Erythroblast (primary cell): Measurements from ENCODE around the gene CHID1.

Experiments
- DNase-seq, 2 experiments: peaks; one replicate each; lab custom pipeline; 2025; lab: John Stamatoyannopoulos, UW
- GATA1 ChIP-seq: IDR thresholded peaks from 2 replicates; pipeline ENCODE4 v1.6.1; 2011; ENCODE audit warnings: low read depth, mild to moderate bottlenecking, control low read depth, low read length, moderate library complexity
- POLR2A ChIP-seq: IDR thresholded peaks from 2 replicates; pipeline ENCODE4 v1.6.1; 2011; ENCODE audit warnings: mild to moderate bottlenecking, low read length

CHID1 gene

DNA sequence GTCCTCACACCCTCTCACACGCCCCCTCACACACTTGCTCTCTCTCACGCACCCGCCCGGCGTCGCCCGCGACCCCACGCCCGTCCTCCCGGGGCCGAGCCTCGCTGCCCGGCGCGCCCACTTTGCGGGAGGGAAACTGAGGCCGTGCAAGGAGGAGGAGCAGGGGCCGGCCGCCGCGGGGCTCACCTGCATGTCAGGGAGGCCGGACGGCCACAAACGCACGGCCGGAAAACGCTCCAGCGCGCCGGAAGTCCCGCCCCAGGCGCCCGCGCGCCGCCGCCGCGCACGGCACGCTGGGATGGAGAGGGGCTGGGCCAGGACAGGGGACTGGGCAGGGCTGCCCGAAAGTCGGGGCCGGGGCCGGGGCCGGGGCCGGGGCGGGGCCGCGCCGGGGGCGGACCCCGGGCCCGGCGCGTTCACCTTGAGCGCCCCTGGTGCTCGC lies at the start of gene CHID1:
CHID1 (minus strand) TSS at position 222 of the 442 bp plus-strand sequence. CDS start 5,994 bp downstream, outside the sequence.
- peak; percentile 87 to 91 for DNase-seq
- TF ChIP-seq GATA1, result no peak
- peak; percentile 55 for TF ChIP-seq POLR2A

DNA sequence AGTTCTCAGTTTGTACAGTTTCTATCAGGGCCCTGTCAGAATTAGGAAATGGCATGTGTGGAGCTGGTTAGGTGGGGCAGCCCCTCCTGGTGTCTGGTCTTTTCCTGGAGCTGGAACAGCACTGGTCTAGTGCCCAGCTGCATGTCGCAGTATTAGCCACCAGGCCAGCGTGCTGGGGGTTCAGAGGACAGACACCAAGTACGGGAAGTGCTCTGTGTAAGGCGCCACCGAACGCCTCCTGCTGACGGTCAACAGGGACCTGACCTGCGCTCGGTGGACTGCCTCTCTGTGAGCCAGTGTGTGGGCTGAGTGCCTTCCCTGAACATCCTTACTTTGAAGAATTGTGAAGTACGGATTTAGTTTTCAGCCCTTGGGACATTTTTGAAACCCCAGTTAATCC lies 49.0 kb upstream of the CHID1 start:
- no peak for DNase-seq
- no peak for TF ChIP-seq GATA1
- TF ChIP-seq POLR2A, result no peak

DNA sequence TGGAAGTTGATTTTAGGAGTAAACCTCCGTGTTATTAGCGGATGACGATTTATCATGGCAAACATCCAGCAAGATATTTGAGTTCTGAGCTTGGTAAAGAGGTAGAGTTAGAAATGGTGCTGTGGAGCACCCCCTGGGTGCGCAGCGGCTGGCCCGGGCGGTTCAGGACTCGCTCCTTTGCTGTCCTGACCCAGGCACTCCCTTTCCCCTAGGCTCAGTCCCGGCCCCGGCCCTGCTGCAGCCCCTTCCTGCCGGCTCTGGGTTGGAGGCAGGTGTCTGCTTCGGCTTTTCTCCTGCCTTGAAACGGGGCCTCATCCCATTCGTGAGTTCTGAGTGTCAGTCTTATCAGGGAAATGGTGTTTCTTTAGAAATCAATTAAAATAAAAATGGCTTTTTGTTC lies 48.4 kb upstream of the CHID1 start:
- TF ChIP-seq GATA1 (no peak), POLR2A (no peak)
- DNase-seq, result no peak

DNA sequence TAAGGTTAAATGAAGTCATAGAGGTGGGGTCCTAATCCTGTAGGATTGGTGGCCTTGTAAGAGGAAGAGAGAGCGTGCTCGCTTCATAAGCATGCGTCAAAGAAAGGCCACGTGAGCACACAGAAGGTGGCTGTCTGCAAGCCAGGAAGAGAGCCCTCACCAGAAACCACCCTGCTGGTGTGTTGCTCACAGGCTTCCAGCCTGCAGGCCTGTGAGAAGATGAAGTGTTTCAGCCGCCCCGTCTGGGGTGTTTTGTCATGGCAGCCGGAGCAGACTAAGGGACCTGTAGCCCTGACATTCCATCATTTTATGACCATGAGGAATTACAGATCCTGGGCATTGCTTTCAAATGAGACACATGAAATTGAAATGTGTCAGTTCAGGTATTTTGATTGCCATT lies 47.5 kb upstream of the CHID1 start:
- DNase-seq, result no peak
- TF ChIP-seq GATA1 (no peak), POLR2A (no peak)

DNA sequence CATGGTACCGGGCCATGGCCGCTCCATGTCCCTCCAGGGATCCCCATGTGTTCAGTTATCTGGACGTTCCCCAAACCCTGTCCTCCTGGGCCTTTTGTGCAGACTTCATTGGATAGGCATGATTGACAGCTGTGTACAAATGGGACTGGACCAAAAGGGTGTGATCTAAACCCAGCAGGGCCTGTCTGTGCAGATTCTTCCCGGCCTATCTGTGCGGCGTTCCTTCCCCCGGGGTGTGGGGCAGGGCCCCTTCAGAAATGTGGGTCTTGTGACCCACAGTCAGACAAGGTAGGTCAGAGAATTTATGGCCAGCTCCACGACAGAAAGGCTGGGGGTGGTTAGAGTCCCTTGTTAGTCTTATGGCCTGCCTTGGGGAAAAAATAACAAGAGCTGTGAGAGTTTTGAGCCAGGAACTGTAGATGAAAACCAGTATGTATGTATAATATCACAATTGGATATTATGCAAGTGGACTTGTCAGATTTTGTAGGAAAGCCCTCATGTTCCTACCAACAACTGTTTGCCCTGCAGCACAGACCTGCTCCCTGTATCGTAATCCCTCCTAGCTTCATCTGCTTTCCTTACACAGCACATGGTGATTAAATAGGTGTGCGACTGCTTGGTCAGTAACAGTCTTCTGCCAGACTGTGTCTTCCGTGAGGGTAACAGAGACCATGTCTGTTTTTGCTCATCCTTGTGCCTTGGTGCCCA lies 46.8 kb upstream of the CHID1 start:
- TF ChIP-seq GATA1, result no peak
- no peak for TF ChIP-seq POLR2A
- DNase-seq, result no peak

DNA sequence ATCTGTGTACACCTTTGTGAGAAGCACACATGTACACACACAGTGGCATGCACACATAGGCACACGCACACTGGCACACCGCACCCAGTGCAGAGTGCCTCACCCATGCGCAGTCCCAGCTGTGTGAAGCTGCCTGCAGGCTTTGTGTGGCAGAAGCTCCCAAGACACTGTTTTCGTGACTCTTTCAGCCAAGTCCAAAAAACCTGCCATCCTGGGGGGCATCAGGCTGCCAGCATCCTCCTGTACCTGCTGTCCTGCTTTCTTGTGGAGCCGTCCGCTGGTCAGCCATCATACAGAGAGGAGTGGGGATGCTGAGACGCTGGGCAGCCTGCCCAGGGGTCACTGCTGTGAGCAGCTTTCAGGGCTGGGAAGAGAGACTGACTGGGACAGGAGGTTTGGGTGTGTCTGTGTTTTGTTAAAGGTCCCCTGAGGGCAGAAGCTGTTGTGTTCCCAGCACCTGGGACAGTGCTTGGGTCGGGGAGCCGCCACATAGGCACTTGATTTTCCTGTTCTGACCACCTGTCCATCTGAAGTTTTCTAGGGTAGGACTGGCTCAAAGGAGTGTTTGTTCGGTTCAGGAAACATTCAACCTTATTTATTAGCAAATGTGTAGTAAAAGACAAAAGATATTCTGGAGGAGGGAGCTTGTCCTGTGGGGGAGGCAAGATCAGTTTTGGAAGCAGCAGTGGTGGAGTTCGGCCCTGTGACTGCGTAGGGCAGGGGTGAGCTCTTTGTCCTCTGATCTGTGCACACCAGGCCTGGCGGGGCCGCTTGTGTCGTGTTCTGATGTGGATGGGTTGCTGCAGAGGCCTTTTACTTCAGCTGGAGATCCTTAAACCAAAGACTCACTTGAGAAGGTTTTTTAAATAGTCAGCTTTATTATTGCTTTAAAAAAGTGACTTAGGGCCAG lies 44.8 kb upstream of the CHID1 start:
- no peak for TF ChIP-seq POLR2A
- TF ChIP-seq GATA1, result no peak
- DNase-seq, result no peak

DNA sequence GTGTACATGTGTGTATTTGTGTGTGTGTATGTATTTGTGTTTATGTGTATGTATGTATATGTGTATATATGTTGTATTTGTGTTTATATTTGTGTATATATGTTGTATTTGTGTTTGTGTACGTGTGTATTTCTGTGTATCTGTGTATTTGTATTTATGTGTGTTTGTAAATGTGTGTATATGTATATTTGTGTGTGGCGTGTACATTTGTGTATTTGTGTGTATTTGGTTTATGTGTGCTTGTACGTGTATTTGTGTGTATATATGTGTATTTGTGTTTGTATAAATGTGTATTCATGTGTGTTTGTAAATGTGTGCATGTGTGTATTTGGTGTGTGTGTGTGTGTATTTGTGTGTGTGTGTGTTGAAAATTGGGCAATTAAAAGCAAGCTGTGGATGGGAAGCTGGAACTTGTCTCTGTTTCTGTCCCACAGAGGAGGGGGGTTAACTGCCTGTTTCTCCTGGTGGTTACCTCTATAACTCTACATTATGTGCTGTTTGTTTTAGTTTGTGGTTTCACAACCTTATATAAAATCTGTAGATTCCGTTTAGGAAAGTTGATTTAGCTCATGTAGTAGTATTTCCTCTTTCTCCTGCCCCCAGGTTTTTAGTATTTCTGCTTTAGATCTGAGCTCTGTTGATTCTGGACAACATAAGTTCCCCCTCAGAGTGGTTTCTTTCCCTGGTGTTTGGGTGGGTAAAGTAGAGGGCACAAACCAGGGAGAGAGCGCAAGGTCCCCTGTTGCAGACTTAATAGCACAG lies 44.0 kb upstream of the CHID1 start:
- DNase-seq, result no peak
- TF ChIP-seq GATA1 (no peak), POLR2A (no peak)

DNA sequence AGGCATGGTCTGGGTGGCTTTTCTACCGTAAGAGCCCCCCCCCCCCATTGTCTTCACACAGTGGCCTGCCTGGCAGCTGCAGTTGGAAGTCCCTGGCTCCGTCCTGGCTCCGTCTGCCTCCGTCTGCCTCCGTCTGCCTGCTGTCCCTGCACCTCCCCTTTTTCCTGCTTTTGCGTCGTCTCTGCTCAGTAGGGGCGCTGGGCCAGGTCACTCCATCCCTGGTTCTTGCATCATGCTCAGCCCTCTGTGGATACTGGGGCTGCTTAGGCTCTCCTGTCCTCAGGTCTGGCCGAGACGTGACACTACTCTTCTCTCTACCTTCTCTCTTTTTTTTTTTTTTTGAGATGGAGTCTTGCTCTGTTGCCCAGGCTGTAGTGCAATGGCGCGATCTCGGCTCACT lies 42.9 kb upstream of the CHID1 start:
- no peak for DNase-seq
- no peak for TF ChIP-seq GATA1
- TF ChIP-seq POLR2A, result no peak

DNA sequence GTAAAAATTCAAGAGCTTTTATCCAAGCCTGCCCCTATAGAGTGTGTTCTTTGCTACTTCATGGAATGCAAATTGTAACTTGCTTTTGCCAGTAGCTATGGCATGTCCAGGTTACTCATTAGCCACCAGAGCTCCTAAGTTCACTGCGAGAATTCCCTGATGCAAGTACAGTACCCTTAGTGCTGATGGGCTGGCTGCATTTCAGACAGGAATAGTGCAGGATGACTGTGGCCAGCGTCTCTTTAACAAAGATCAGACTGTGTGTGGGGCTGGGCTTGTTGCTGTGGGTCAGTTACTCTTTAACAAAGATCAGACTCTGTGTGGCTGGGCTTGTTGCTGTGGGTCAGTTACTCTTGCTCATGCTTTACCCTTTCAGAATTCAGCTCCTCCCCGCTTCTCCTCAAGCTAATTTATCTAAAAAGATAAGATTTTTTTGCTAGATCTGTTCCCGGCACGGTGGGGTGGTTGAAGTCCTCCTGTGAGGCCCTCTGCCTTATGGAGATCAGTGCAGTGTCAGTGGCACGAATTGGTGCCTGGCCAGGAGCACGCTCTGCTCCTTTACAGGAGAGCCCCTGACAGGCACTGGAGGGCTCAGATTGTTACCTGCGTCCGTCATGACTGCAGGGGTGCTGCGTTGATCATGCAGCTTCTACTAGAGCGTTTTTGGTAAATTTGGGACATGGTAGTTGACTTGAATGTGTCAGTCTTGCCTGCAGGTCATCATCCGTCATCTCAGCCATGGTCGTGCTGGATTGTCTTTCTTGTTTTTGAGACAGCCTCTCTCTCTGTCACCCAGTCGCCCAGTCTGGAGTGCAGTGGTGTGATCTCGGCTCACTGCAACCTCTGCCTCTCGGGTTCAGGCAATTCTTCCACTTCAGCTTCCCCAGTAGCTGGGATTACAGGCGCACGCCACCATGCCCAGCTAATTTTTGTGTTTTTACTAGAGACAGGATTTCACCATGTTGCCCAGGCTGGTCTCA lies 42.1 kb upstream of the CHID1 start:
- DNase-seq, result peak in 1 of 2 experiments; percentile 24
- TF ChIP-seq GATA1 (no peak), POLR2A (no peak)

DNA sequence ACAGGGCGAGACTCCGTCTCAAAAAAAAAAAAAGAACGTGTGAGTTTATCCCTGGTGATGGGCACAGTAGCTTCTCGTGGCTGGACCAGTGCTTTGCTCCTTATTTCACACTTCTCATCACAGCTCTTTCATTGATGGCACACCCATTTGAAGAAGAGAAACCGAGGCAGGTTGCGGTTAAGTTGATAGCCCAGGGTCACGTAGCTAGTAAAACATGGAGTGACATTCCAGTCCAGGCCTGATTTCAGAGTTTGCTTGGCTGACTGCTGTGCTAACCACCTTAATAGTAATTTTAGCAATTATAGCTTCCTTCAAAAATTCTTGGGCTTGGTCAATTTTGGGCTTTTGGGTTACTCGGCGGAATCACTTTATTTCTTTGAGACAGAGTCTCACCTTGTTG lies 40.9 kb upstream of the CHID1 start:
- DNase-seq, result no peak
- TF ChIP-seq POLR2A (no peak), GATA1 (no peak)

DNA sequence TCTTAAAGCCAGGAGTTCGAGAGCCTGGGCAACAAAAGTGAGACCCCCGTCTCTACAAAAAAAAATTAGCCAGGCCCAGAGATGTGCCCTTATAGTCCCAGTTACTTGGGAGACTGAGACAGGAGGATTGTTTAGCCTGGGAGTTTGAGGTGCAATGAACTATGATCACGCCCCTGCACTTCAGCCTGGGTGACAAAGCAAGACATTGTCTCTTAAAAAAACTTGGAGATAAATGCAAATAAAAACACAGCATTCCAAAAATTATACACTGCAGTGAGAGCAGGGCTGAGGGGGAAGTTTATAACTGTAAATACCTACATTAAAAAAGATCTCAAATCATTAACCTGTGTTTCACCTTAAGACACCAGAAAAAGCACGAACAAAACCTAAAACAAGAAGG lies 37.1 kb upstream of the CHID1 start:
- no peak for DNase-seq
- TF ChIP-seq GATA1 (no peak), POLR2A (no peak)

DNA sequence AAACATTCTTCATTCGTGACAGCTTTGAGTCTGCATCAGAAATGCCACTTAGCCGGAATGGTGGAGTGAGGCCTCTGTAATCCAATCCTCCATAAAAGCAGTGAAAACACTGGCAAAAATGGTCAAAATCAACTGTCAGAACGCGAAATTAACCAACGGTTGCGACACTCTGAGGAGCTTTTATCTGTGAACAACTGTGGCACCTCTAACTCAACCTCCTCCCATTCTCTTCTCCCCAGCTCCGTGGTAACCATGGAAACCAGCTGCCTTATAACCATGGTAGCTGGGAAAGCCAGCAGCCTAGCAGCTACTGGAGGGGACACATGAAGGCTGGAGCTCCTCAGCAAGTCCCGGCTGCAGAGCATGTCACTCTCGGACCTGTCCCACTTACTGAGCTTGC lies 35.4 kb upstream of the CHID1 start:
- peak; percentile 61 to 67 for DNase-seq
- TF ChIP-seq POLR2A, result no peak
- TF ChIP-seq GATA1, result no peak

DNA sequence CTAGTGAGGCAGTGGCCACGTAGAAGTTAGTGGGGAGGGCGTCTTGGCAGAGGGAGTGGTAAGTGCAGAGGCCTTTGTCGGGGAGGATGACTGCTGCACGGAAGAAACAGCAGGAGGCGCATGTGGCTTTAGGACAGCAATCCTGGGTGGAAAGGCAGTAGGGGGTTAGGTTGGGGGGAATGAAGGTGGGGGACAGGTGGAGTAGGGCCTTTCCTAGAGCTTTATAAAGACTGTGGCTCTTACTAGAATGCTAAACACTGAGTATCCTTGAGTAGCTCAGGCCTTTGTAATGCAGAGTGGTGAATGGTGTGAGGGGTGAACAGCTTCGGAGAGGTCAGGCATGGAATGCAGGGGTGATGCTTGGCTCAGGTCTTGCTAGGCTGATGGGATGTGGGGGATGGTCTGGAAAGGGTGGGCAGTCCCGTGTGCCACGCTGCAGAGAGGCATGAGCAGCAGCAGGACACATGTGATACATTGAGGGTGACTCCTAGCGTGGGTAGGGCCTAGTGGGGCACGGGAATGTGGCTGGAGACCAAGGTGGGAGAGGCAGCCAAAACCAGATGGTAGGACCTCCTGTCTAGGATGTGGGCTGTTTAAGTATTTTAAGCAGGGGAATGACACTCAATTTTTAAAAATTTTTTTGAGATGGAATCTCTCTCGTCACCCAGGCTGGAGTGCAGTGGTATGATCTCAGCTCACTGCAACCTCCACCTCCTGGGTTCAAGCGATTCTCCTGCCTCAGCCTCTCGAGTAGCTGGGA lies 34.3 kb upstream of the CHID1 start:
- peak in 1 of 2 experiments; percentile 15 for DNase-seq

More for the DNA sequence above, 34.3 kb upstream of the CHID1 start:
- TF ChIP-seq GATA1, result no peak
- no peak for TF ChIP-seq POLR2A
